Measurements from ENCODE around the gene ZNF497. TPM values are rescaled to one million over a fixed set of nuclear protein-coding genes. Genes with fewer than 3 reads are reported as not detected.

The ZNF497 gene
- total and polyA plus RNA-seq, 9 of the 15 experiments (the other 6 are each of a cell fraction or from before 2014, with no cell fraction given): 0.06 to 0.98 (median 0.44) TPM; not detected in 1

DNA sequence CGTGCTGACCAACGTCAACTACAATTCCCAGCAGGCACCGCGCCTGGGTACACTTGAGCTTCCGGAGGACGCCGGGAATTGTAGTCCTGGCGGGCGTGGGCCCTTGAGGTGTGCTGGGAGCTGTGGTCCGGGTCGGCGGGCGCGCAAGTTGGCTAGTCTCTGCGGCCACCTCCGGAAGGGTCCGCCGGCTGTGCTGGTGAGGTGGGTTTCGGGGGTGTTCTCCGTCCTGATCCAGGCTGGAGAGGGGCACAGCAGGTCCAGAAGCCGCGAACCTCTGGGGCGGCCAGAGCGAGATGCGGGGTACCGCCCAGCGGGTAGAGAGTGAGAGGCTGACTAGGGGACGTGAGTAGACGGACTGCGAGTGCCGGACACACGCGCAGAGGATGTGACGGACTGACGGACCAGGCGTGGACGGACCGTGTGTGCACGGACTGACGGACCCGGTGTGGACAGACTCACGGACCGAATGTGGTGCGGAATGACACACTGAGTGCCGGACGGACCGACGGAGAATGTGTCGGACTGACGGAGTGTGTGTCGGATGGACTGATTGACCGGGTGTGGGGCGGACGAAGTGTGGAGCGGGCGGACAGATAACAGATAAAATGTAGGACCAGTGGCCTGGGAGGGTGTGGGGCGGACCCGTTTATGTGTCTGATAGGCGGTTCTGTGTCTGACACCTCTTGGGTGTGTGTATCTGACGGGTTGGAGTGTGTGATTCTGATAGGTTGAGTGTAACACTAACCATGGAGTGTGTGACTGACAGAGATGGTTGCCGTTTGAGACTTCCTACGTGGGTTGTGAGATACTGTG is 35.4 kb downstream of the ZNF497 start, which contains the start of gene ZSCAN22 (continued):
- TF ChIP-seq ARID4B (CRISPR knock-in tag; IDR thresholded peaks at IDR 0.05) (peak; percentile 97), MAZ (CRISPR knock-in tag; conservative IDR thresholded peaks at IDR 0.05 in 1 of 2, IDR thresholded peaks at IDR 0.05 in 1 of 2) (peak; percentile 76 to 80; a peak in 2 of 4 replicates), PURB (CRISPR knock-in tag; IDR thresholded peaks at IDR 0.05; ENCODE audit: low read depth) (no peak), CBX1 (IDR thresholded peaks at IDR 0.05; ENCODE audit: low read depth) (peak; percentile 92; the same call in 1 of the 2 replicates), TEAD1 (CRISPR knock-in tag; IDR thresholded peaks at IDR 0.05) (peak in 1 of 2 experiments; percentile 84; a peak in 1 of 4 replicates), ARID2 (IDR thresholded peaks at IDR 0.05) (no peak), ZNF830 (CRISPR knock-in tag; IDR thresholded peaks at IDR 0.05) (no peak), HDAC8 (tag; IDR thresholded peaks at IDR 0.05) (peak; percentile 84; the same call in 1 of the 2 replicates), NR2F6 (CRISPR knock-in tag; IDR thresholded peaks at IDR 0.05) (no peak), ILK (tag; IDR thresholded peaks at IDR 0.05; ENCODE audit: borderline replicate concordance, low read depth) (no peak), THRB (CRISPR knock-in tag; conservative IDR thresholded peaks at IDR 0.05) (no peak)
- TF ChIP-seq, protein P1, sequence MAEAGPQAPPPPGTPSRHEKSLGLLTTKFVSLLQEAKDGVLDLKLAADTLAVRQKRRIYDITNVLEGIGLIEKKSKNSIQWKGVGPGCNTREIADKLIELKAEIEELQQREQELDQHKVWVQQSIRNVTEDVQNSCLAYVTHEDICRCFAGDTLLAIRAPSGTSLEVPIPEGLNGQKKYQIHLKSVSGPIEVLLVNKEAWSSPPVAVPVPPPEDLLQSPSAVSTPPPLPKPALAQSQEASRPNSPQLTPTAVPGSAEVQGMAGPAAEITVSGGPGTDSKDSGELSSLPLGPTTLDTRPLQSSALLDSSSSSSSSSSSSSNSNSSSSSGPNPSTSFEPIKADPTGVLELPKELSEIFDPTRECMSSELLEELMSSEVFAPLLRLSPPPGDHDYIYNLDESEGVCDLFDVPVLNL (CRISPR knock-in tag; IDR thresholded peaks at IDR 0.05; ENCODE audit: low read depth): 0 out of 2 replicates have a peak, but pooled peaks have one; percentile 56
- TF ChIP-seq, protein P2, sequence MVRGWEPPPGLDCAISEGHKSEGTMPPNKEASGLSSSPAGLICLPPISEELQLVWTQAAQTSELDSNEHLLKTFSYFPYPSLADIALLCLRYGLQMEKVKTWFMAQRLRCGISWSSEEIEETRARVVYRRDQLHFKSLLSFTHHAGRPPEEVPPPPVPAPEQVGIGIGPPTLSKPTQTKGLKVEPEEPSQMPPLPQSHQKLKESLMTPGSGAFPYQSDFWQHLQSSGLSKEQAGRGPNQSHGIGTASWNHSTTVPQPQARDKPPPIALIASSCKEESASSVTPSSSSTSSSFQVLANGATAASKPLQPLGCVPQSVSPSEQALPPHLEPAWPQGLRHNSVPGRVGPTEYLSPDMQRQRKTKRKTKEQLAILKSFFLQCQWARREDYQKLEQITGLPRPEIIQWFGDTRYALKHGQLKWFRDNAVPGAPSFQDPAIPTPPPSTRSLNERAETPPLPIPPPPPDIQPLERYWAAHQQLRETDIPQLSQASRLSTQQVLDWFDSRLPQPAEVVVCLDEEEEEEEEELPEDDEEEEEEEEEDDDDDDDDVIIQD (CRISPR knock-in tag; IDR thresholded peaks at IDR 0.05): no peak
- TF ChIP-seq, protein P3, sequence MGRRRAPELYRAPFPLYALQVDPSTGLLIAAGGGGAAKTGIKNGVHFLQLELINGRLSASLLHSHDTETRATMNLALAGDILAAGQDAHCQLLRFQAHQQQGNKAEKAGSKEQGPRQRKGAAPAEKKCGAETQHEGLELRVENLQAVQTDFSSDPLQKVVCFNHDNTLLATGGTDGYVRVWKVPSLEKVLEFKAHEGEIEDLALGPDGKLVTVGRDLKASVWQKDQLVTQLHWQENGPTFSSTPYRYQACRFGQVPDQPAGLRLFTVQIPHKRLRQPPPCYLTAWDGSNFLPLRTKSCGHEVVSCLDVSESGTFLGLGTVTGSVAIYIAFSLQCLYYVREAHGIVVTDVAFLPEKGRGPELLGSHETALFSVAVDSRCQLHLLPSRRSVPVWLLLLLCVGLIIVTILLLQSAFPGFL (CRISPR knock-in tag; IDR thresholded peaks at IDR 0.05): no peak
- TF ChIP-seq, protein P4, sequence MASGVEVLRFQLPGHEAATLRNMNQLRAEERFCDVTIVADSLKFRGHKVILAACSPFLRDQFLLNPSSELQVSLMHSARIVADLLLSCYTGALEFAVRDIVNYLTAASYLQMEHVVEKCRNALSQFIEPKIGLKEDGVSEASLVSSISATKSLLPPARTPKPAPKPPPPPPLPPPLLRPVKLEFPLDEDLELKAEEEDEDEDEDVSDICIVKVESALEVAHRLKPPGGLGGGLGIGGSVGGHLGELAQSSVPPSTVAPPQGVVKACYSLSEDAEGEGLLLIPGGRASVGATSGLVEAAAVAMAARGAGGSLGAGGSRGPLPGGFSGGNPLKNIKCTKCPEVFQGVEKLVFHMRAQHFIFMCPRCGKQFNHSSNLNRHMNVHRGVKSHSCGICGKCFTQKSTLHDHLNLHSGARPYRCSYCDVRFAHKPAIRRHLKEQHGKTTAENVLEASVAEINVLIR (CRISPR knock-in tag; IDR thresholded peaks at IDR 0.05): peak; percentile 95

Data from K562 (cell line).